ENCODE results near the gene LCE2A. TPM values are rescaled to one million over a fixed set of nuclear protein-coding genes. Genes with fewer than 3 reads are reported as not detected.

Gene LCE2A, protein sequence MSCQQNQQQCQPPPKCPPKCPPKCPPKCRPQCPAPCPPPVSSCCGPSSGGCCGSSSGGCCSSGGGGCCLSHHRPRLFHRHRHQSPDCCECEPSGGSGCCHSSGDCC
- total RNA-seq, result not detected in 2 replicates

GRCh38 chr1:152697701-152698600 is at the start of gene LCE2A:
Gene LCE2A, plus strand, starts transcription at chr1:152698345. Its CDS starts 557 bp downstream, at chr1:152698902.

GRCh38 chr1:152663098-152663497 is 35.0 kb upstream of the LCE2A start, which contains the start of gene LCE2D:
Gene LCE2D, plus strand, starts transcription at chr1:152663380. Its CDS starts 726 bp downstream, at chr1:152664106.

DNA sequence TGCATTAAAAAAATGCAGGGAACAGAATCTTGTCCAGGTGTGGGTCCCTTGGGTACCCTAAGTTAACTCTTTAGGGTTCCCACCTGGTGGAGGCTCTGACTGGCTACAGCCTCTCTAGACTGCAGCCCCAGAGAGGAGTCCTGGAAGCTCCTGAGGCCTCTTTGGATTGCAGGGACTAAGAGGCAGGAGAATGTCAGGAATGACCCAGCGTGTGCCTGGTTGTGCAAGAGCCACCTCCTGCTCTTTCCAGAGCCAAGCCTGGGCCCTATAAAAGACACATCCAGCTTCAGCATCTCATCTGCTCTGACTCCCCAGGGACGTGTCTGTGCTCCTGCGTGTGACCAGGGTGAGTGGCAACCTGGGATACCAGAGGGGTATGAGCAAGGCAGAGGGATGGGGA is 23.2 kb upstream of the LCE2A start, which contains the start of gene LCE2C:
TSS of gene LCE2C (plus strand) at position 297 of the 400 bp plus-strand sequence. CDS start 737 bp downstream, outside the sequence.

GRCh38 chr1:152685823-152686222 is 12.3 kb upstream of the LCE2A start, which contains the start of gene LCE2B:
Gene LCE2B, plus strand, starts transcription at chr1:152686123. Its CDS starts 721 bp downstream, at chr1:152686844.

GRCh38 chr1:152707860-152708259 is 9.7 kb downstream of the LCE2A start, which contains the start of gene LCE4A:
Gene LCE4A, plus strand, starts transcription at chr1:152708160. Its CDS starts 916 bp downstream, at chr1:152709076.

Other genes starting within 250 kb of the LCE2A start
- gene LCE5A, start 187.5 kb upstream of the LCE2A start, total RNA-seq, result not detected in 2 replicates
- not detected in 2 replicates for gene CRCT1, start 183.9 kb upstream of the LCE2A start, total RNA-seq
- gene LCE3E, start 131.6 kb upstream of the LCE2A start, total RNA-seq, result not detected in 2 replicates
- gene LCE3D, start 117.8 kb upstream of the LCE2A start, total RNA-seq, result not detected in 2 replicates
- gene LCE3C, start 98.1 kb upstream of the LCE2A start, total RNA-seq, result not detected in 2 replicates
- not detected in 2 replicates for gene LCE3B, start 84.5 kb upstream of the LCE2A start, total RNA-seq
- gene LCE3A, start 75.2 kb upstream of the LCE2A start, total RNA-seq, result not detected in 2 replicates
- gene LCE2D, start 35.0 kb upstream of the LCE2A start, total RNA-seq, result not detected in 2 replicates
- gene LCE2C, start 23.1 kb upstream of the LCE2A start, total RNA-seq, result not detected in 2 replicates
- not detected in 2 replicates for gene LCE2B, start 12.2 kb upstream of the LCE2A start, total RNA-seq
- gene LCE4A, start 9.8 kb downstream of the LCE2A start, total RNA-seq, result not detected in 2 replicates
- not detected in 2 replicates for gene KPRP, start 59.7 kb downstream of the LCE2A start, total RNA-seq
- not detected in 2 replicates for gene LCE1F, start 76.8 kb downstream of the LCE2A start, total RNA-seq
- gene LCE1E, start 87.9 kb downstream of the LCE2A start, total RNA-seq, result not detected in 2 replicates
- not detected in 2 replicates for gene LCE1D, start 98.4 kb downstream of the LCE2A start, total RNA-seq
- not detected in 2 replicates for gene LCE1C, start 108.3 kb downstream of the LCE2A start, total RNA-seq
- gene LCE1B, start 113.6 kb downstream of the LCE2A start, total RNA-seq, result not detected in 2 replicates
- not detected in 2 replicates for gene LCE1A, start 129.1 kb downstream of the LCE2A start, total RNA-seq
- not detected in 2 replicates for gene LCE6A, start 144.5 kb downstream of the LCE2A start, total RNA-seq
- not detected in 2 replicates for gene LCE7A, start 161.7 kb downstream of the LCE2A start, total RNA-seq
- not detected in 2 replicates for gene SMCP, start 180.0 kb downstream of the LCE2A start, total RNA-seq
- gene IVL, start 210.2 kb downstream of the LCE2A start, total RNA-seq, result not detected in 2 replicates
- gene SPRR5, start 248.9 kb downstream of the LCE2A start, total RNA-seq, result not detected in 2 replicates

All from smooth muscle cell of the pulmonary artery (primary cell).